Measurements from ENCODE around the gene LAMA4. TPM values are rescaled to one million over a fixed set of nuclear protein-coding genes. Genes with fewer than 3 reads are reported as not detected.

The LAMA4 gene
- total and polyA plus RNA-seq, 4 donors: 2.1 to 6.0 (median 3.5) TPM

- no peak for TF ChIP-seq NR2F2 (IDR thresholded peaks at IDR 0.05)
- TF ChIP-seq, protein P1, sequence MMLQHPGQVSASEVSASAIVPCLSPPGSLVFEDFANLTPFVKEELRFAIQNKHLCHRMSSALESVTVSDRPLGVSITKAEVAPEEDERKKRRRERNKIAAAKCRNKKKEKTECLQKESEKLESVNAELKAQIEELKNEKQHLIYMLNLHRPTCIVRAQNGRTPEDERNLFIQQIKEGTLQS (IDR thresholded peaks at IDR 0.05): no peak
- TF ChIP-seq RXRA (IDR thresholded peaks at IDR 0.05): no peak
- no peak for TF ChIP-seq JUND (IDR thresholded peaks at IDR 0.05)
- no peak for TF ChIP-seq TAF1 (conservative IDR thresholded peaks at IDR 0.05)
- TF ChIP-seq, protein P2, sequence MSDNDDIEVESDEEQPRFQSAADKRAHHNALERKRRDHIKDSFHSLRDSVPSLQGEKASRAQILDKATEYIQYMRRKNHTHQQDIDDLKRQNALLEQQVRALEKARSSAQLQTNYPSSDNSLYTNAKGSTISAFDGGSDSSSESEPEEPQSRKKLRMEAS (IDR thresholded peaks at IDR 0.05): no peak
- no peak for TF ChIP-seq FOXA2 (IDR thresholded peaks at IDR 0.05)
- no peak for TF ChIP-seq GABPA (IDR thresholded peaks at IDR 0.05 in 1 of 2, conservative IDR thresholded peaks at IDR 0.05 in 1 of 2)
- Histone ChIP-seq H3K27ac (ENCODE audit: low read depth in 1 of 2, low read length in 2 of 2) (no peak overlapping the region), H3K27me3 (ENCODE audit: control insufficient read depth in 4 of 4, insufficient read depth in 4 of 4, low read length in 3 of 4) (no peaks in the 10 kb centered on the region), H3K4me1 (ENCODE audit: control insufficient read depth in 4 of 4, insufficient read depth in 4 of 4, low read length in 3 of 4) (no peaks in the 10 kb centered on the region), H3K9ac (ENCODE audit: low read depth in 1 of 2, low read length in 2 of 2) (no peak overlapping the region), H3K4me3 (ENCODE audit: low read depth in 1 of 3, low read length in 3 of 3) (no peak overlapping the region), H3K9me3 (ENCODE audit: control insufficient read depth in 4 of 4, low read length in 3 of 4) (no peaks in the 10 kb centered on the region), H3K36me3 (ENCODE audit: control insufficient read depth in 4 of 4, insufficient read depth in 3 of 4, low read depth in 1 of 4, low read length in 3 of 4) (no peaks in the 10 kb centered on the region)
- no peak for DNase-seq (ENCODE audit: low spot score)
- 80% methylated on average over 3 of the region's 3 CpGs for WGBS
Measured at GRCh38 chr6:112195166-112195565, 59.2 kb downstream of the LAMA4 start.

DNA sequence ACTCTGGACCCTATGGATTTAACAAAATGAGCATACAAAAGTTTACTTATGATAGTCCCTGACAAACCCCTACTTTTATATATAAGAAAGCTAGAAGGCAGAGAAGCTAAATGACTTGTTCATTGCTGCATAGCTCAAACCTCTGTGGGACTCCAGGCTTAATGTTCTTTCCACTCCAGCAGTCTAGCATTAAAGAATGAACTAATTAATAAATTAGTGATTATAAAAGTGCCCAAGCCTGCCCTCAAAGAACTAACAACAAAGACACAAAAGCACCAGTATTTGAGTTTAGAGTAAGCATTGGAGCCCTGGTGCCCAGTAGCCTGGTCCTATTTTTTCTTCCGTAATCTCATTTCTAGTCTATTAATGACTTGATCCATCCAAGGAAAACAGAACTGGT lies 59.9 kb downstream of the LAMA4 start:
- H3K9me3 ChIP-seq (ENCODE audit: control insufficient read depth in 4 of 4, low read length in 3 of 4): no peaks in the 10 kb centered on the region
- DNase-seq (ENCODE audit: low spot score): no peak
- H3K27me3 ChIP-seq (ENCODE audit: control insufficient read depth in 4 of 4, insufficient read depth in 4 of 4, low read length in 3 of 4): no peaks in the 10 kb centered on the region
- H3K4me1 ChIP-seq (ENCODE audit: control insufficient read depth in 4 of 4, insufficient read depth in 4 of 4, low read length in 3 of 4): no peaks in the 10 kb centered on the region
- 100% methylated on average over 1 of the region's 1 CpG for WGBS
- H3K27ac ChIP-seq (ENCODE audit: low read depth in 1 of 2, low read length in 2 of 2): no peak overlapping the region
- no peak overlapping the region for H3K4me3 ChIP-seq (ENCODE audit: low read depth in 1 of 3, low read length in 3 of 3)
- no peaks in the 10 kb centered on the region for H3K36me3 ChIP-seq (ENCODE audit: control insufficient read depth in 4 of 4, insufficient read depth in 3 of 4, low read depth in 1 of 4, low read length in 3 of 4)
- TF ChIP-seq FOXA1 (IDR thresholded peaks at IDR 0.05): no peak
- no peak for TF ChIP-seq ZBTB33 (IDR thresholded peaks at IDR 0.05)
- TF ChIP-seq SP1 (IDR thresholded peaks at IDR 0.05): no peak
- no peak for TF ChIP-seq NR2F2 (IDR thresholded peaks at IDR 0.05)
- TF ChIP-seq TAF1 (conservative IDR thresholded peaks at IDR 0.05): no peak
- no peak for TF ChIP-seq RXRA (IDR thresholded peaks at IDR 0.05)
- TF ChIP-seq JUND (IDR thresholded peaks at IDR 0.05): no peak
- TF ChIP-seq, protein P1 (IDR thresholded peaks at IDR 0.05): no peak
- no peak for TF ChIP-seq RAD21 (IDR thresholded peaks at IDR 0.05)
- TF ChIP-seq EGR1 (IDR thresholded peaks at IDR 0.05; ENCODE audit: low read depth in 2 of 2): no peak
- TF ChIP-seq, protein P2 (IDR thresholded peaks at IDR 0.05): no peak
- no peak overlapping the region for H3K9ac ChIP-seq (ENCODE audit: low read depth in 1 of 2, low read length in 2 of 2)

DNA sequence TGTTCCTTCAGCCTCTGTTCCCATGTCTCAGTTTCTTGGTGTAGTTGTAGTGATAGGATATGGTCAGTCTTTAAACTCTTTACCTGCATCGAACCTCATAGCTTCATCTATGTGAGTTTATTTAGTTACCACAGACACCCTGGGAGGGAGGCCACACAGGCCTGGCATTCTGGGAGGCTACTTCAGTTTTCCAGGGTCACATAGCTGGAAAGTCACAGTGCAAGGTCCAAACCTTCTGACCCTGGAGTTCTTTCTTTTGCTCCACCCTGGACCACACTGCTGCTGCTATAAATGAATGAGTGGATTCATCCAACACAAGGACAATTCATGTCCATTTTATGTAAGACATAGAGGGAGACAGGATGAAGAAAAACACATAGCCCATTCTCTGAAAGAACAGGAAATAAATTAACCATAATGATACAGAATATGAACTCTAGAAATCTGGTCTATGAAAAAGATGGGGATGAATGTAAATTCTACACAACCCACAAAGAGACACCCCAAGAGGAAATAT lies 60.8 kb downstream of the LAMA4 start:
- H3K27me3 ChIP-seq (ENCODE audit: control insufficient read depth in 4 of 4, insufficient read depth in 4 of 4, low read length in 3 of 4): no peaks in the 10 kb centered on the region
- no peak overlapping the region for H3K27ac ChIP-seq (ENCODE audit: low read depth in 1 of 2, low read length in 2 of 2)
- no peak overlapping the region for H3K9ac ChIP-seq (ENCODE audit: low read depth in 1 of 2, low read length in 2 of 2)
- WGBS: 57% methylated on average over 1 of the region's 1 CpG
- no peak for DNase-seq (ENCODE audit: low spot score)
- no peaks in the 10 kb centered on the region for H3K9me3 ChIP-seq (ENCODE audit: control insufficient read depth in 4 of 4, low read length in 3 of 4)
- no peak overlapping the region for H3K4me3 ChIP-seq (ENCODE audit: low read depth in 1 of 3, low read length in 3 of 3)
- TF ChIP-seq HNF4A (conservative IDR thresholded peaks at IDR 0.05) (peak in 1 of 2 donors; percentile 37), RAD21 (IDR thresholded peaks at IDR 0.05) (no peak)
- H3K36me3 ChIP-seq (ENCODE audit: control insufficient read depth in 4 of 4, insufficient read depth in 3 of 4, low read depth in 1 of 4, low read length in 3 of 4): no peaks in the 10 kb centered on the region
- H3K4me1 ChIP-seq (ENCODE audit: control insufficient read depth in 4 of 4, insufficient read depth in 4 of 4, low read length in 3 of 4): no peaks in the 10 kb centered on the region

Data from liver (tissue), 9 donors.